Neural cell (in vitro differentiated cells): Measurements from ENCODE around the gene ARSI. TPM values are rescaled to one million over a fixed set of nuclear protein-coding genes. Genes with fewer than 3 reads are reported as not detected.

Experiments
- H2AFZ ChIP-seq: fragments of 200-600, 300-800 bp; sonication (generic), shearing (Covaris generic); 2 replicates; pipeline ENCODE4 v1.6.0; 2014; ENCODE audit warnings: low read depth, mild to moderate bottlenecking, antibody characterized with exemption, low read length, moderate library complexity
- H3F3A ChIP-seq: fragments of 200-600 bp; shearing (Covaris generic); 2 replicates; pipeline ENCODE4 v1.6.1; 2016; ENCODE audit warnings: mild to moderate bottlenecking, moderate library complexity, mixed read lengths, antibody characterized with exemption, low read length; ENCODE audit not compliant: insufficient read depth, poor library complexity, severe bottlenecking
- H3K27ac ChIP-seq: fragments of 200-600, 300-800 bp; sonication (generic), shearing (Covaris generic); 2 replicates; pipeline ENCODE4 v1.5.1; 2014; ENCODE audit warnings: mild to moderate bottlenecking, low read length, moderate library complexity
- H3K27me3 ChIP-seq: fragments of 300-800, 200-600 bp; sonication (generic), shearing (Covaris generic); 2 replicates; pipeline ENCODE4 v1.6.0; 2014; ENCODE audit warnings: mild to moderate bottlenecking, low read depth, low read length, moderate library complexity; ENCODE audit not compliant: insufficient read depth
- H3K36me3 ChIP-seq: fragments of 300-800, 200-600 bp; sonication (generic), shearing (Covaris generic); 2 replicates; pipeline ENCODE4 v1.5.1; 2014; ENCODE audit warnings: mild to moderate bottlenecking, antibody characterized with exemption, low read length, moderate library complexity; ENCODE audit not compliant: insufficient read depth
- H3K4me2 ChIP-seq: fragments of 300-800, 200-600 bp; sonication (generic), shearing (Covaris generic); 2 replicates; pipeline ENCODE4 v1.6.0; 2014; ENCODE audit warnings: mild to moderate bottlenecking, low read length
- H3K4me3 ChIP-seq: fragments of 300-800, 200-600 bp; sonication (generic), shearing (Covaris generic); 2 replicates; pipeline ENCODE4 v1.5.1; 2014; ENCODE audit warnings: mild to moderate bottlenecking, low read length, moderate library complexity
- H3K79me2 ChIP-seq: fragments of 200-600 bp; shearing (Covaris generic); replicated peaks from 2 replicates; pipeline ENCODE4 v1.6.0; 2014; ENCODE audit warnings: mild to moderate bottlenecking, low read length, moderate library complexity; ENCODE audit not compliant: insufficient read depth
- H3K9ac ChIP-seq: fragments of 300-800, 200-600 bp; sonication (generic), shearing (Covaris generic); 2 replicates; pipeline ENCODE4 v1.6.1; 2016; ENCODE audit warnings: mild to moderate bottlenecking, low read length, mixed read lengths
- H3K9me2 ChIP-seq: fragments of 200-600 bp; shearing (Covaris generic); 2 replicates; pipeline ENCODE4 v1.6.1; 2016; ENCODE audit warnings: mild to moderate bottlenecking, low read length, mixed read lengths; ENCODE audit not compliant: insufficient read depth
- H3K9me3 ChIP-seq: fragments of 200-600, 300-800 bp; sonication (generic), shearing (Covaris generic); 2 replicates; pipeline ENCODE4 v1.6.1; 2016; ENCODE audit warnings: mild to moderate bottlenecking, mixed run types, low read length, moderate library complexity, mixed read lengths
- H4K20me1 ChIP-seq: fragments of 200-600 bp; shearing (Covaris generic); 2 replicates; pipeline ENCODE4 v1.6.1; 2016; ENCODE audit warnings: mild to moderate bottlenecking, mixed run types; ENCODE audit not compliant: insufficient read depth
- EP300 ChIP-seq: fragments of 450-650 bp; conservative IDR thresholded peaks from 2 replicates; pipeline ENCODE4 v1.6.1; 2014; ENCODE audit warnings: antibody characterized with exemption, mild to moderate bottlenecking, moderate library complexity; ENCODE audit not compliant: poor library complexity, severe bottlenecking
- EZH2 ChIP-seq: fragments of 200-600, 300-800 bp; shearing (Covaris generic), sonication (generic); IDR thresholded peaks from 2 replicates; pipeline ENCODE4 v1.6.1; 2014; ENCODE audit warnings: antibody characterized with exemption, low read length, borderline replicate concordance, mild to moderate bottlenecking; ENCODE audit not compliant: insufficient read depth, poor library complexity, severe bottlenecking
- MXI1 ChIP-seq: fragments of 450-650 bp; conservative IDR thresholded peaks from 2 replicates; pipeline ENCODE4 v1.6.1; 2014; ENCODE audit warnings: antibody characterized with exemption, mild to moderate bottlenecking; ENCODE audit not compliant: poor library complexity, severe bottlenecking
- POLR2AphosphoS5 ChIP-seq: IDR thresholded peaks from 2 replicates; pipeline ENCODE4 v1.6.1; 2012
- RAD21 ChIP-seq: fragments of 450-650 bp; conservative IDR thresholded peaks from 2 replicates; pipeline ENCODE4 v1.6.1; 2014; ENCODE audit warnings: antibody characterized with exemption, mild to moderate bottlenecking, moderate library complexity
- SMC3 ChIP-seq: fragments of 450-650 bp; conservative IDR thresholded peaks from 2 replicates; pipeline ENCODE4 v1.6.1; 2014; ENCODE audit warnings: antibody characterized with exemption, mild to moderate bottlenecking, moderate library complexity; ENCODE audit not compliant: poor library complexity
- TAF1 ChIP-seq: IDR thresholded peaks from 2 replicates; pipeline ENCODE4 v1.6.1; 2012; ENCODE audit warnings: low read depth
- polyA plus RNA-seq: library from polyadenylated mRNA; depleted of rRNA; stranded (reverse); fragments of >200 nt; gene quantifications from 2 replicates; pipeline ENCODE4 v1.2.3, GENCODE V29; 2014
- TF ChIP-seq, protein P1 (sequence below): fragments of 450-650 bp; IDR thresholded peaks from 2 replicates; pipeline ENCODE4 v1.5.1; 2014; ENCODE audit warnings: antibody characterized with exemption, mild to moderate bottlenecking, moderate library complexity; ENCODE audit not compliant: poor library complexity, severe bottlenecking
- TF ChIP-seq, protein P2 (sequence below): IDR thresholded peaks from 2 replicates; pipeline ENCODE4 v1.6.1; 2012; ENCODE audit warnings: borderline replicate concordance

Gene ARSI
- polyA plus RNA-seq, 1 donor from 2014 or later, result not detected

GRCh38 chr5:150278916-150279315, 23.8 kb downstream of the ARSI start:
- H3K4me3 ChIP-seq, result no peak overlapping the region
- H3K9me2 ChIP-seq, result no peaks in the 10 kb centered on the region
- H3K79me2 ChIP-seq, result peaks cover 3% of the 10 kb centered on the region
- no peaks in the 10 kb centered on the region for H3K36me3 ChIP-seq
- TF ChIP-seq SMC3 (no peak), TAF1 (no peak), EZH2 (no peak), POLR2AphosphoS5 (no peak), RAD21 (no peak), EP300 (no peak), MXI1 (no peak)
- TF ChIP-seq, protein P1, sequence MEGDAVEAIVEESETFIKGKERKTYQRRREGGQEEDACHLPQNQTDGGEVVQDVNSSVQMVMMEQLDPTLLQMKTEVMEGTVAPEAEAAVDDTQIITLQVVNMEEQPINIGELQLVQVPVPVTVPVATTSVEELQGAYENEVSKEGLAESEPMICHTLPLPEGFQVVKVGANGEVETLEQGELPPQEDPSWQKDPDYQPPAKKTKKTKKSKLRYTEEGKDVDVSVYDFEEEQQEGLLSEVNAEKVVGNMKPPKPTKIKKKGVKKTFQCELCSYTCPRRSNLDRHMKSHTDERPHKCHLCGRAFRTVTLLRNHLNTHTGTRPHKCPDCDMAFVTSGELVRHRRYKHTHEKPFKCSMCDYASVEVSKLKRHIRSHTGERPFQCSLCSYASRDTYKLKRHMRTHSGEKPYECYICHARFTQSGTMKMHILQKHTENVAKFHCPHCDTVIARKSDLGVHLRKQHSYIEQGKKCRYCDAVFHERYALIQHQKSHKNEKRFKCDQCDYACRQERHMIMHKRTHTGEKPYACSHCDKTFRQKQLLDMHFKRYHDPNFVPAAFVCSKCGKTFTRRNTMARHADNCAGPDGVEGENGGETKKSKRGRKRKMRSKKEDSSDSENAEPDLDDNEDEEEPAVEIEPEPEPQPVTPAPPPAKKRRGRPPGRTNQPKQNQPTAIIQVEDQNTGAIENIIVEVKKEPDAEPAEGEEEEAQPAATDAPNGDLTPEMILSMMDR, result no peak
- no peaks in the 10 kb centered on the region for H3K27me3 ChIP-seq
- no peaks in the 10 kb centered on the region for H3K9me3 ChIP-seq
- no peak overlapping the region for H3K4me2 ChIP-seq
- no peak overlapping the region for H3K27ac ChIP-seq
- H3K9ac ChIP-seq, result no peak overlapping the region
- no peak overlapping the region for H2AFZ ChIP-seq
- H4K20me1 ChIP-seq, result peaks cover 4% of the 10 kb centered on the region
- H3F3A ChIP-seq, result no peaks in the 10 kb centered on the region

GRCh38 chr5:150278046-150278730, 24.5 kb downstream of the ARSI start:
- no peaks in the 10 kb centered on the region for H3F3A ChIP-seq
- no peak overlapping the region for H3K27ac ChIP-seq
- no peak overlapping the region for H2AFZ ChIP-seq
- no peaks in the 10 kb centered on the region for H3K9me2 ChIP-seq
- no peak overlapping the region for H3K4me2 ChIP-seq
- peaks cover 4% of the 10 kb centered on the region for H4K20me1 ChIP-seq
- H3K27me3 ChIP-seq, result no peaks in the 10 kb centered on the region
- H3K9me3 ChIP-seq, result no peaks in the 10 kb centered on the region
- peaks cover 3% of the 10 kb centered on the region for H3K79me2 ChIP-seq
- H3K9ac ChIP-seq, result no peak overlapping the region
- H3K4me3 ChIP-seq, result no peak overlapping the region
- H3K36me3 ChIP-seq, result no peaks in the 10 kb centered on the region
- TF ChIP-seq, protein P1, result no peak
- TF ChIP-seq RAD21 (no peak), SMC3 (no peak), EP300 (no peak), MXI1 (no peak), EZH2 (no peak), POLR2AphosphoS5 (no peak), TAF1 (no peak)
- TF ChIP-seq, protein P2, sequence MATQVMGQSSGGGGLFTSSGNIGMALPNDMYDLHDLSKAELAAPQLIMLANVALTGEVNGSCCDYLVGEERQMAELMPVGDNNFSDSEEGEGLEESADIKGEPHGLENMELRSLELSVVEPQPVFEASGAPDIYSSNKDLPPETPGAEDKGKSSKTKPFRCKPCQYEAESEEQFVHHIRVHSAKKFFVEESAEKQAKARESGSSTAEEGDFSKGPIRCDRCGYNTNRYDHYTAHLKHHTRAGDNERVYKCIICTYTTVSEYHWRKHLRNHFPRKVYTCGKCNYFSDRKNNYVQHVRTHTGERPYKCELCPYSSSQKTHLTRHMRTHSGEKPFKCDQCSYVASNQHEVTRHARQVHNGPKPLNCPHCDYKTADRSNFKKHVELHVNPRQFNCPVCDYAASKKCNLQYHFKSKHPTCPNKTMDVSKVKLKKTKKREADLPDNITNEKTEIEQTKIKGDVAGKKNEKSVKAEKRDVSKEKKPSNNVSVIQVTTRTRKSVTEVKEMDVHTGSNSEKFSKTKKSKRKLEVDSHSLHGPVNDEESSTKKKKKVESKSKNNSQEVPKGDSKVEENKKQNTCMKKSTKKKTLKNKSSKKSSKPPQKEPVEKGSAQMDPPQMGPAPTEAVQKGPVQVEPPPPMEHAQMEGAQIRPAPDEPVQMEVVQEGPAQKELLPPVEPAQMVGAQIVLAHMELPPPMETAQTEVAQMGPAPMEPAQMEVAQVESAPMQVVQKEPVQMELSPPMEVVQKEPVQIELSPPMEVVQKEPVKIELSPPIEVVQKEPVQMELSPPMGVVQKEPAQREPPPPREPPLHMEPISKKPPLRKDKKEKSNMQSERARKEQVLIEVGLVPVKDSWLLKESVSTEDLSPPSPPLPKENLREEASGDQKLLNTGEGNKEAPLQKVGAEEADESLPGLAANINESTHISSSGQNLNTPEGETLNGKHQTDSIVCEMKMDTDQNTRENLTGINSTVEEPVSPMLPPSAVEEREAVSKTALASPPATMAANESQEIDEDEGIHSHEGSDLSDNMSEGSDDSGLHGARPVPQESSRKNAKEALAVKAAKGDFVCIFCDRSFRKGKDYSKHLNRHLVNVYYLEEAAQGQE, result no peak
